ENCODE measurements around the gene C12orf60.

- TF ChIP-seq POLR2A (IDR thresholded peaks at IDR 0.05) (no peak), CTCF (IDR thresholded peaks at IDR 0.05) (no peak), EP300 (IDR thresholded peaks at IDR 0.05) (no peak)
These were observed 19.0 kb upstream of the C12orf60 start for GRCh38 chr12:14784471-14784870.
